Measurements from ENCODE around the gene TMEM200B. TPM values are rescaled to one million over a fixed set of nuclear protein-coding genes. Genes with fewer than 3 reads are reported as not detected.

Gene TMEM200B
- total and polyA plus RNA-seq, 2 experiments from 2014 or later = 4.9 to 8.7 TPM

GRCh38 chr1:29123053-29123886 lies 433 bp downstream of the TMEM200B start:
- H3K4me2 ChIP-seq = peak overlapping the region; percentile 99
- H3K4me3 ChIP-seq = peak overlapping the region; percentile 81
- ATAC-seq (peak; percentile 0), DNase-seq (ENCODE audit: low spot score) (peak; percentile 47)
- Mint-ChIP-seq H3K4me1 (peaks cover 10% of the 10 kb centered on the region), H3K27me3 (ENCODE audit: insufficient read depth, low read depth, poor library complexity) (peaks cover 38% of the 10 kb centered on the region), H3K4me3 (peak overlapping the region; percentile 75), H3K27ac (no peak overlapping the region), H3K9me3 (no peaks in the 10 kb centered on the region), H3K36me3 (ENCODE audit: low read depth) (peaks cover 10% of the 10 kb centered on the region; the same call in 1 of the 3 replicates)
- peaks cover 22% of the 10 kb centered on the region; the same call in 1 of the 2 replicates for H3F3A ChIP-seq (replicated peaks; ENCODE audit: low read depth)
- H2AFZ ChIP-seq = no peak overlapping the region; the same call in 1 of the 2 replicates
- H3K9me2 ChIP-seq (ENCODE audit: insufficient read depth) = no peaks in the 10 kb centered on the region
- H3K36me3 ChIP-seq (ENCODE audit: insufficient read depth) = no peaks in the 10 kb centered on the region
- H3K27me3 ChIP-seq (ENCODE audit: insufficient read depth) = peaks cover 40% of the 10 kb centered on the region
- TF ChIP-seq CTCF (conservative IDR thresholded peaks at IDR 0.05; ENCODE audit: low read depth in 2 of 2) (no peak), EZH2 (IDR thresholded peaks at IDR 0.05; ENCODE audit: low read depth, unreplicated experiment) (peak; percentile 74), ZNF331 (CRISPR knock-in tag; IDR thresholded peaks at IDR 0.05; ENCODE audit: low read depth) (no peak), NANOG (IDR thresholded peaks at IDR 0.05; ENCODE audit: borderline replicate concordance) (no peak), ETS1 (IDR thresholded peaks at IDR 0.05) (no peak), ZNF462 (CRISPR knock-in tag; IDR thresholded peaks at IDR 0.05) (no peak), EZH2phosphoT487 (IDR thresholded peaks at IDR 0.05; ENCODE audit: unreplicated experiment) (peak; percentile 46), POLR2AphosphoS5 (IDR thresholded peaks at IDR 0.05; ENCODE audit: low read depth) (no peak), JUNB (IDR thresholded peaks at IDR 0.05; ENCODE audit: unreplicated experiment) (no peak), REST (IDR thresholded peaks at IDR 0.05; ENCODE audit: unreplicated experiment) (no peak), CREB1 (CRISPR knock-in tag; IDR thresholded peaks at IDR 0.05; ENCODE audit: low read depth) (no peak), ZNF114 (CRISPR knock-in tag; IDR thresholded peaks at IDR 0.05) (no peak), STAT1 (IDR thresholded peaks at IDR 0.05; ENCODE audit: unreplicated experiment) (no peak)
- no peak overlapping the region for H3K27ac ChIP-seq (ENCODE audit: low read depth)
- H3K79me2 ChIP-seq (replicated peaks; ENCODE audit: insufficient read depth) = no peaks in the 10 kb centered on the region
- no peaks in the 10 kb centered on the region; the same call in 1 of the 2 replicates for H4K20me1 ChIP-seq (replicated peaks; ENCODE audit: insufficient read depth)
- H3K4me1 ChIP-seq (ENCODE audit: insufficient read depth) = peaks cover 8% of the 10 kb centered on the region; the same call in 1 of the 2 replicates

Measured in GM23338 (cell line).